PC-3 (cell line): ENCODE results near the gene ARID5B. TPM values are rescaled to one million over a fixed set of nuclear protein-coding genes. Genes with fewer than 3 reads are reported as not detected.

Experiments
- ATAC-seq: fragments of 200-7000 bp; cut with Tn5 transposase; 2 replicates; pipeline ENCODE4 v1.9.1; 2020; ENCODE audit warnings: mild to moderate bottlenecking, moderate library complexity
- BruUV-seq: library from RNA; stranded (reverse); fragments of 400-500 nt; replicated peaks from 2 replicates; lab custom pipeline; 2021; lab: Mats Ljungman, UMichigan
- CTCF ChIA-PET: fragments of 300-600 bp; sonication (Branson Sonifier 250); formaldehyde crosslinking; loops from one replicate; lab custom pipeline; 2022; ENCODE audit warnings: antibody characterized with exemption; lab: Charles Lee
- POLR2A ChIA-PET: fragments of 300-600 bp; sonication (Branson Sonifier 250); formaldehyde crosslinking; loops from one replicate; lab custom pipeline; 2022; ENCODE audit warnings: antibody characterized with exemption; ENCODE audit not compliant: unreplicated experiment; lab: Charles Lee
- DNase-seq: peaks from one replicate; pipeline ENCODE4 v3.0.0-alpha.2; 2015
- H2AFZ ChIP-seq: fragments of 300-600 bp; sonication (generic); 2 replicates; pipeline ENCODE4 v1.6.0; 2016; ENCODE audit warnings: antibody characterized with exemption, low read length
- H3F3A ChIP-seq: fragments of 300-600 bp; sonication (generic); one replicate; pipeline ENCODE4 v1.6.0; 2017; ENCODE audit warnings: antibody characterized with exemption, low read length, control low read depth, mild to moderate bottlenecking; ENCODE audit not compliant: unreplicated experiment
- H3K27ac ChIP-seq: fragments of 300-600 bp; sonication (generic); 2 replicates; pipeline ENCODE4 v1.5.1; 2016; ENCODE audit warnings: mild to moderate bottlenecking, low read length
- H3K27me3 ChIP-seq: fragments of 300-600 bp; sonication (generic); 2 replicates; pipeline ENCODE4 v1.6.1; 2016; ENCODE audit warnings: low read length, mixed read lengths
- H3K36me3 ChIP-seq: fragments of 300-600 bp; sonication (generic); 2 replicates; pipeline ENCODE4 v1.6.1; 2016; ENCODE audit warnings: low read depth, mixed run types, low read length, mixed read lengths
- H3K4me1 ChIP-seq: fragments of 300-600 bp; sonication (generic); 2 replicates; pipeline ENCODE4 v1.5.1; 2016; ENCODE audit warnings: low read length; ENCODE audit not compliant: insufficient read depth
- H3K4me2 ChIP-seq: fragments of 300-600 bp; sonication (generic); 2 replicates; pipeline ENCODE4 v1.6.0; 2016; ENCODE audit warnings: low read length
- H3K4me3 ChIP-seq: fragments of 300-600 bp; sonication (generic); 2 replicates; pipeline ENCODE4 v1.5.1; 2016; ENCODE audit warnings: mild to moderate bottlenecking, low read length, mixed read lengths
- H3K79me2 ChIP-seq: fragments of 300-600 bp; sonication (generic); 2 replicates; pipeline ENCODE4 v1.6.1; 2017; ENCODE audit warnings: low read length, mixed read lengths
- H3K9ac ChIP-seq: fragments of 300-600 bp; sonication (generic); 2 replicates; pipeline ENCODE4 v1.6.0; 2016; ENCODE audit warnings: mild to moderate bottlenecking, low read length
- H3K9me2 ChIP-seq: fragments of 300-600 bp; sonication (generic); replicated peaks from 2 replicates; pipeline ENCODE4 v1.6.1; 2016; ENCODE audit warnings: mixed run types, low read length, mixed read lengths
- H3K9me3 ChIP-seq: fragments of 300-600 bp; sonication (generic); 2 replicates; pipeline ENCODE4 v1.6.1; 2016; ENCODE audit warnings: low read length, mixed read lengths
- H4K20me1 ChIP-seq: fragments of 300-600 bp; sonication (generic); 2 replicates; pipeline ENCODE4 v1.6.1; 2016; ENCODE audit warnings: low read length, mixed read lengths
- EZH2 ChIP-seq: fragments of 300-600 bp; sonication (generic); IDR thresholded peaks from one replicate; pipeline ENCODE4 v1.6.1; 2017; ENCODE audit warnings: antibody characterized with exemption, mild to moderate bottlenecking, low read length; ENCODE audit not compliant: unreplicated experiment
- EZH2phosphoT487 ChIP-seq: fragments of 300-600 bp; sonication (generic); IDR thresholded peaks from 2 replicates; pipeline ENCODE4 v1.6.1; 2018; ENCODE audit warnings: mild to moderate bottlenecking, antibody characterized with exemption, low read length, borderline replicate concordance
- intact Hi-C: fragments of 100-400 bp; cut with micrococcal nuclease; formaldehyde crosslinking; loops from 2 replicates; pipeline ENCODE4 v1.9.0; 2023
- total RNA-seq: library from RNA; depleted of rRNA; stranded (reverse); fragments of >200 nt; gene quantifications from 2 replicates; pipeline ENCODE4 v1.2.3, GENCODE V29; 2014
- TF ChIP-seq, protein P1 (sequence below): fragments of 300-600 bp; sonication (generic); conservative IDR thresholded peaks from 2 replicates; pipeline ENCODE4 v1.5.1; 2017; ENCODE audit warnings: antibody characterized with exemption, low read depth, mild to moderate bottlenecking, low read length

Gene ARID5B
- total RNA-seq, 1 experiment from 2014 or later: 26.4 TPM

DNA sequence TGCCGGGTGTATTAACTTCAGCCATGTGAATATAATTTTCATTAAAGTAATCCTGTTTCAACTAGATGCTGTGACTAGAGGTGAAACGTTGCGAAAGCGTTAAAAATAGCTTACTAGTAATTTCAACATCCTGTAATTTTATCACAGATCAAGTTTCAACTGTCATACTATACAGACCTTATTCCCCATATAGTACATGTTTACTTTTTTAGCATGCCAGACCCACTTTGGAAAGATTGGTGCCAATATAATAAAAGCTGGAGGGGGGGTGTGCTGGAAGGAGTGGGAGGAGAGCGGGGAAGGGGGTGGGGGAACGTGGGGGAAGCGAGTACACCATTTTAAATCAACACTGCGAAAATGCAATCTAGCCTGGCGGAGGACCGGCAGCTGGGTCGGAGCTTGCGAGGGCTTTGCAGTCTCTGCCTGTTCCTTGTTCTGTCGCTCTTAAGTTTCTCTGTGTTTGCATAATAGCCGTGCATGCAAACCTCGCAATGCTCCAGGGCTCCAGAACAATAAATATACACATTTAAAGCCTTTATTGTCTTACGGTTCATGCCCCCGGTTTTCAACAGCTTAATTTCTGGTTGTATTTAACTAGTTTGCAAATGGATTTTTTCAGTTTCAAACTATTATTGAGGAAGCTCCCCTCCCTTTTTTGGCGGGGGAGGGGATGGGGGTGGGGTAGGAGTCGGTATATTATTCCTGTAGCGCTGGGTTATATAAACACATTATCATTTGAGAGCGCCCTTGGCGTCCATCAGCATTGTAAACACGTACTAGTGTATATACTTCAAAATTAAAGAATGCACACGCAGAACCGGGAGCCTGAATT lies 1.3 kb upstream of the ARID5B start:
- no peaks in the 10 kb centered on the region for H3K9me2 ChIP-seq
- H3K79me2 ChIP-seq: peaks cover 22% of the 10 kb centered on the region
- no peaks in the 10 kb centered on the region for H4K20me1 ChIP-seq
- peaks cover 19% of the 10 kb centered on the region for H3F3A ChIP-seq
- DNase-seq (peak; percentile 99), ATAC-seq (peak; percentile 12)
- BruUV-seq: no TSS peak
- H3K27ac ChIP-seq: peak overlapping the region; percentile 79
- H3K36me3 ChIP-seq: no peaks in the 10 kb centered on the region
- H3K9me3 ChIP-seq: no peaks in the 10 kb centered on the region
- ChIA-PET POLR2A (interaction anchor here (0.5 to 2.1 kb wide), 11 partner anchors 42 to 1246 kb away, joined by 3 to 15 read pairs (median 6); no protein-coding TSS in a partner anchor), CTCF (interaction anchor here (0.6 to 3.1 kb wide), 15 partner anchors 37 to 364 kb away, joined by 3 to 49 read pairs (median 3); no protein-coding TSS in a partner anchor)
- H2AFZ ChIP-seq: peak overlapping the region; percentile 97
- TF ChIP-seq, protein P1, sequence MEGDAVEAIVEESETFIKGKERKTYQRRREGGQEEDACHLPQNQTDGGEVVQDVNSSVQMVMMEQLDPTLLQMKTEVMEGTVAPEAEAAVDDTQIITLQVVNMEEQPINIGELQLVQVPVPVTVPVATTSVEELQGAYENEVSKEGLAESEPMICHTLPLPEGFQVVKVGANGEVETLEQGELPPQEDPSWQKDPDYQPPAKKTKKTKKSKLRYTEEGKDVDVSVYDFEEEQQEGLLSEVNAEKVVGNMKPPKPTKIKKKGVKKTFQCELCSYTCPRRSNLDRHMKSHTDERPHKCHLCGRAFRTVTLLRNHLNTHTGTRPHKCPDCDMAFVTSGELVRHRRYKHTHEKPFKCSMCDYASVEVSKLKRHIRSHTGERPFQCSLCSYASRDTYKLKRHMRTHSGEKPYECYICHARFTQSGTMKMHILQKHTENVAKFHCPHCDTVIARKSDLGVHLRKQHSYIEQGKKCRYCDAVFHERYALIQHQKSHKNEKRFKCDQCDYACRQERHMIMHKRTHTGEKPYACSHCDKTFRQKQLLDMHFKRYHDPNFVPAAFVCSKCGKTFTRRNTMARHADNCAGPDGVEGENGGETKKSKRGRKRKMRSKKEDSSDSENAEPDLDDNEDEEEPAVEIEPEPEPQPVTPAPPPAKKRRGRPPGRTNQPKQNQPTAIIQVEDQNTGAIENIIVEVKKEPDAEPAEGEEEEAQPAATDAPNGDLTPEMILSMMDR: no peak
- TF ChIP-seq EZH2phosphoT487: no peak
- intact Hi-C loops: loop anchor here (1.0 to 5.0 kb wide), 12 partner anchors 29 to 1083 kb away; no protein-coding TSS in a partner anchor
- peak overlapping the region; percentile 89 for H3K4me2 ChIP-seq
- H3K27me3 ChIP-seq: no peaks in the 10 kb centered on the region
- H3K4me3 ChIP-seq: peak overlapping the region; percentile 75
- H3K9ac ChIP-seq: peak overlapping the region; percentile 72
- peaks cover 52% of the 10 kb centered on the region for H3K4me1 ChIP-seq

DNA sequence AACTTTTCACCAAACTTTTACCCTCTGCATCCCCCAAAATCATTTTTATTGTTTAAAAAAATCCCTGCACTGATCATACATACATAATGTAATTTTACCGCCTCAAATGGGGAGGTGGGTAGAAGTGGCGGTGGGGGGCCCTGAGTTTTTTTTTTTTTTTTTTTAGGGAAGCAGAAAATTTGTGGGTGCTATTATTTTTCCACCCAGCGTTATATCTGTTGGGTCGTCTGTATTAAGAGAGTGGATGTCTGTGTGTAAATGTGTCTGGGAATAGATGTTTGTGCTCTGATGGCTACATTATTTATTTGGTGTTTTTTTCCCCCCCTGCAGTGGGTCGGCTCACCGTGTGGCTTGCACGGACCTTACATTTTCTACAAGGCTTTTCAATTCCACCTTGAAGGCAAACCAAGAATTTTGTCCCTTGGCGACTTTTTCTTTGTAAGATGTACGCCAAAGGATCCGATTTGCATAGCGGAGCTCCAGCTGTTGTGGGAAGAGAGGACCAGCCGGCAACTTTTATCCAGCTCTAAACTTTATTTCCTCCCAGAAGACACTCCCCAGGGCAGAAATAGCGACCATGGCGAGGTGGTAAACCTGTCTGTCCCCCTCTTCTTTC lies 438 bp downstream of the ARID5B start:
- peak overlapping the region; percentile 89 for H3K4me2 ChIP-seq
- TF ChIP-seq EZH2phosphoT487 (no peak), EZH2 (no peak)
- TF ChIP-seq, protein P1: no peak
- peak overlapping the region; percentile 75 for H3K4me3 ChIP-seq
- peak overlapping the region; percentile 72 for H3K9ac ChIP-seq
- H3K79me2 ChIP-seq: peaks cover 37% of the 10 kb centered on the region
- peaks cover 44% of the 10 kb centered on the region for H3K4me1 ChIP-seq
- peak overlapping the region; percentile 97 for H2AFZ ChIP-seq
- no peaks in the 10 kb centered on the region for H4K20me1 ChIP-seq
- peak; percentile 0 for ATAC-seq
- no peaks in the 10 kb centered on the region for H3K36me3 ChIP-seq
- H3K27me3 ChIP-seq: no peaks in the 10 kb centered on the region
- peak overlapping the region; percentile 10; the same call in 1 of the 2 replicates for H3K27ac ChIP-seq
- CTCF ChIA-PET: interaction anchor here (0.5 to 3.5 kb wide), 21 partner anchors 34 to 503 kb away, joined by 3 to 62 read pairs (median 5); no protein-coding TSS in a partner anchor
- POLR2A ChIA-PET: interaction anchor here (0.6 to 2.6 kb wide), 8 partner anchors 22 to 337 kb away, joined by 3 to 33 read pairs (median 6); no protein-coding TSS in a partner anchor
- H3K9me2 ChIP-seq: no peaks in the 10 kb centered on the region
- intact Hi-C loops: loop anchor here (1.0 to 5.0 kb wide), 14 partner anchors 42 to 1085 kb away; no protein-coding TSS in a partner anchor
- peaks cover 19% of the 10 kb centered on the region for H3F3A ChIP-seq
- H3K9me3 ChIP-seq: no peaks in the 10 kb centered on the region
- BruUV-seq: TSS peak; percentile 63
- no peak for DNase-seq
